Measurements from ENCODE around the gene CD101.

Gene CD101

DNA sequence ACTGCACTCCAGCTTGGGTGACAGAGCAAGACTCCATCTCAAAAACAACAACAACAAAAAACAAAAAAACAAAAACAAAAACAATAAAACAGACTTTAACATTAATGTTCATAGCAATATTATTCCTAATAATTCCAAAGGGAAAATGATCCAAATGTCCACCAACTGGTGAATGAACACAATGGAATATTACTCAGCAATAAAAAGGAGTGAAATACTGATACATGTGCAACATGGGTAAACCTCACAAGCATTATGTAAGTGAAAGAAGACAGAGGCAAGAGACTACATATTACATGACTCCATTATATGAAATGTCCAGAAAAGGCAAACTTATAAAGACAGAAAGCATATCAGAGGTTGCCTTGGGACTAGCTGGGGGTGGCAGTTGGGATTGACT, 52.5 kb downstream of the CD101 start:
- no peak overlapping the region for H3K4me3 ChIP-seq (ENCODE audit: low read length)
- no peaks in the 10 kb centered on the region for H3K27me3 ChIP-seq (ENCODE audit: insufficient read depth, low read length)
- peaks cover 7% of the 10 kb centered on the region; the same call in 1 of the 2 replicates for H3K4me1 ChIP-seq (ENCODE audit: insufficient read depth, low read length)
- no peak overlapping the region for H3K9ac ChIP-seq (ENCODE audit: low read depth, low read length)
- H3K36me3 ChIP-seq (ENCODE audit: insufficient read depth, low read length), result no peaks in the 10 kb centered on the region
- no peaks in the 10 kb centered on the region for H3K9me3 ChIP-seq (ENCODE audit: insufficient read depth, low read depth, low read length)
- H3K27ac ChIP-seq (ENCODE audit: low read depth, low read length), result no peak overlapping the region

DNA sequence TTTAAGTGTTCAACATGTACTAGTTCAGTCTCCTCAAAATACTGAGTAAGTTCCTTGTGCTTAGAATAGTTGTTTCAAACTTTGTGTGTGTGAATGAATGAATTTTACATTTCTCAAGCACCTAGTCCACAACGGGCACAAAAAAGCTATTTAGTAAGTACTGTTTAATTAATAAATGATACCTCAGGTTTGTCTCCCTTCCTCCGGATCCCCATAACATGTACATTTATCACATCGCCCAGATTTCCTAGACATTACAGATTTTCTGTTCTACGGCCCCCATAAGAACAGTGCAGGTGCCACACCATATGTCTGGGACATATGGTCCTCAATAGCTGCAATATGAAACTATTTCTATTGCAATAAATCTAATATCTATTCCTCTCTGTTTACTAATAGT, 57.2 kb downstream of the CD101 start:
- H3K9me3 ChIP-seq (ENCODE audit: insufficient read depth, low read depth, low read length), result no peaks in the 10 kb centered on the region
- peaks cover 26% of the 10 kb centered on the region for H3K36me3 ChIP-seq (ENCODE audit: insufficient read depth, low read length)
- H3K4me1 ChIP-seq (ENCODE audit: insufficient read depth, low read length), result peaks cover 9% of the 10 kb centered on the region; the same call in 1 of the 2 replicates
- H3K27ac ChIP-seq (ENCODE audit: low read depth, low read length), result peak overlapping the region; percentile 96
- H3K27me3 ChIP-seq (ENCODE audit: insufficient read depth, low read length), result no peaks in the 10 kb centered on the region
- 82% methylated on average over 3 of the region's 4 CpGs for WGBS
- peak overlapping the region; percentile 93 for H3K4me3 ChIP-seq (ENCODE audit: low read length)
- H3K9ac ChIP-seq (ENCODE audit: low read depth, low read length), result peak overlapping the region; percentile 96

DNA sequence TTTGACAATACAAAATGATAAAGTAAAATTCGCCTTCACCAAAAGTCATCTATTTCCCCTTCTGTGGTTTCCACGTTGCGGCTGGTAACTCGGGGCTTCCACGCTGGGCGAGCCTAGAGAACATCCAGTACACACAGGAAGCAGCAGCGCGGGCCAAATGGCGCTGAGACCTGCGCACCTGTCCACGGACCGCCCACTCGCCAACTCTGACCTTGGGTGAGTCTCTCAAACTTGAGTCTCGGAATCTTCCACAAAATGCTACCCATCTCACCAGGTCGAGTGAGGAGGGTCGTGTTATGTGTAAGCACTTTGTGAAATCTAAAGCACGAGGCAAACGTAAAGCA, 57.7 kb downstream of the CD101 start:
- H3K9ac ChIP-seq (ENCODE audit: low read depth, low read length), result peak overlapping the region; percentile 96
- no peaks in the 10 kb centered on the region for H3K9me3 ChIP-seq (ENCODE audit: insufficient read depth, low read depth, low read length)
- under 1% methylated on average over 18 of the region's 18 CpGs for WGBS
- H3K27ac ChIP-seq (ENCODE audit: low read depth, low read length), result peak overlapping the region; percentile 96
- H3K4me3 ChIP-seq (ENCODE audit: low read length), result peak overlapping the region; percentile 93
- peaks cover 31% of the 10 kb centered on the region for H3K36me3 ChIP-seq (ENCODE audit: insufficient read depth, low read length)
- H3K27me3 ChIP-seq (ENCODE audit: insufficient read depth, low read length), result no peaks in the 10 kb centered on the region
- peaks cover 9% of the 10 kb centered on the region; the same call in 1 of the 2 replicates for H3K4me1 ChIP-seq (ENCODE audit: insufficient read depth, low read length)

DNA sequence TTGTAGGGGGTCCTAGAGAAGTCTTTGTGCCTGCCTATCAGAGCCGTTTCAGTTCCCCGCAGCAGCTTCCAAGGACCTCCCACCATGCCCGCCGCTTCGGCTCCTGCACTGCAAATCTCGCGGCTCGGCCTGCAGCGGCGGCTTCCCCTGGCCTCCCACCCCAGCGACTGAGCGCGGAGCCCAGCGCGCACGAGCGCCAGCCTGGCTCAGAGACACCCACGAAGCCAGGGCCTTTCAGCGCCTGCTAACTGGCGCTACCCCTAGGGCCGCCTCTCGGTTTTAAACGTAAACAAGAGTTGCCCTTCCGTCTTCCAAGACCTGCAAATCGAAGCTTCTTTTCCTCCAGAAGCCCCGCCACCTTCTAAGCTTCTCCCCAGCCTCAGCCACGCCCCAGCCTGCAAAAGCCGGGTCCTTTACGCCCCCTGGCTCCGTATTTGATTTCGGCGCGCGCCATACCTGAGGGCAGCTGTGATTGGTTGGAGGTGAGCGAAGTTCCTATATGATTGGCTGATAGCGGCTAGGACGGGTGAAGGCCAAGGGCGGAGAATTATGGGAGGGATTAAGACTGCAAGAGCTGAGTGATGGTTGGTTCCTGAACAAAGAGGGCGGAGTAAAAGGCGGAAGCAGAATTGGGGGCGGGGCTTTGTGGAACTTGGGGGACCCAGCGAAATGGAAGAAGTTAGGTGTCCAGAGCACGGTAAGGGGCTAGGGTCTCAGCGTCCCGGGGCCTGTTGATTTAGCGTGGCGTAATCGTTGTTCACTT, 58.3 kb downstream of the CD101 start, which contains the start of gene TTF2:
TSS of gene TTF2 (plus strand) at position 649 of the 763 bp plus-strand sequence. CDS start at position 670, 21 bp downstream.
- H3K27ac ChIP-seq (ENCODE audit: low read depth, low read length), result peak within 1 kb of the TSS; percentile 96
- H3K36me3 ChIP-seq (ENCODE audit: insufficient read depth, low read length), result peaks cover 36% of the 10 kb centered on the region
- H3K4me1 ChIP-seq (ENCODE audit: insufficient read depth, low read length), result peaks cover 9% of the 10 kb centered on the region; the same call in 1 of the 2 replicates
- H3K9ac ChIP-seq (ENCODE audit: low read depth, low read length), result peak within 1 kb of the TSS; percentile 96
- WGBS, result under 1% methylated on average over 48 of the region's 48 CpGs
- peak within 1 kb of the TSS; percentile 93 for H3K4me3 ChIP-seq (ENCODE audit: low read length)
- H3K27me3 ChIP-seq (ENCODE audit: insufficient read depth, low read length), result no peaks in the 10 kb centered on the region
- H3K9me3 ChIP-seq (ENCODE audit: insufficient read depth, low read depth, low read length), result no peaks in the 10 kb centered on the region

DNA sequence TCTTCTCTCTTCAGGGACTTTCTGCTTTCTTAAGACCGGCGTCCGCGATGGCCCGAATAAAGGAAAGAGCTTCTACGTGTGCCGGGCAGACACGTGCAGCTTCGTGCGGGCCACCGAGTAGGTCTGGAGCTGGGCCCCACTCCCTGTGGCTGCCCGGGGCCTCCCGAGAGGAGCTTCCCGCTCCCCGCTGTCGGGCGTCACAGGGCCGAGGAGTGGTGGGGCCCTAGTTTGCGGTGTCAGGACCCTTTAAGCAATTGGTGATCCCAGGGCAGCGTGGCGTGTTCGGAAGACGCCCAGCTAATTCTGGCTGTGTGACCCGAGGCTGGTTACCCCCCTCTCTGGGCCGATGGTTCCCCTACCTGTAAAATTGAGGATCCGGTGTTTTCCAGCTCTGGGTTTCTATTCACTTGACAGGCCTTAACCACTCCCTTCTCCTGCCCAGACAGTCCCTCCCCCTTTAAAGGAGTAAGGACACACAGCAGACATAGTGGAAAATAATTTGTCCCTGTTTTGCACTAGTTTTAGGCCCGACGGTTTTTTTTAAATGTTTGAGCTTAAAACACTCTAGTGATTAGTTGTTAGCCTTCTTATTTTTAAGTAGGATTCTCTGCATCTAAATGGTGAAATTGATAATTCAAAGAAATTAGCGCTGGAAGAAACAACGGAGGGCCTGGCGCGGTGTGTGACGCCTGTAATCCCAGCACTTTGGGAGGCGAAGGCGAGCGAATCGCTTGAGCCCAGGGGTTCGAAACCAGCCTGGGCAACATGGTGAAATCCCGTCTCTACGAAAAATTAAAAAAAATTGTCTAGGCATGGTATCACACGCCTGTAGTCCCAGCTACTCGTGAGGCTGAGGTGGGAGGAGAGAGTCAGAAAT, 59.1 kb downstream of the CD101 start:
- peak overlapping the region; percentile 87 for H3K9ac ChIP-seq (ENCODE audit: low read depth, low read length)
- H3K36me3 ChIP-seq (ENCODE audit: insufficient read depth, low read length), result peaks cover 44% of the 10 kb centered on the region
- H3K27ac ChIP-seq (ENCODE audit: low read depth, low read length), result peak overlapping the region; percentile 66
- peak overlapping the region; percentile 93 for H3K4me3 ChIP-seq (ENCODE audit: low read length)
- no peaks in the 10 kb centered on the region for H3K27me3 ChIP-seq (ENCODE audit: insufficient read depth, low read length)
- WGBS, result 16% methylated on average over 42 of the region's 42 CpGs
- H3K4me1 ChIP-seq (ENCODE audit: insufficient read depth, low read length), result peaks cover 9% of the 10 kb centered on the region; the same call in 1 of the 2 replicates
- H3K9me3 ChIP-seq (ENCODE audit: insufficient read depth, low read depth, low read length), result no peaks in the 10 kb centered on the region

DNA sequence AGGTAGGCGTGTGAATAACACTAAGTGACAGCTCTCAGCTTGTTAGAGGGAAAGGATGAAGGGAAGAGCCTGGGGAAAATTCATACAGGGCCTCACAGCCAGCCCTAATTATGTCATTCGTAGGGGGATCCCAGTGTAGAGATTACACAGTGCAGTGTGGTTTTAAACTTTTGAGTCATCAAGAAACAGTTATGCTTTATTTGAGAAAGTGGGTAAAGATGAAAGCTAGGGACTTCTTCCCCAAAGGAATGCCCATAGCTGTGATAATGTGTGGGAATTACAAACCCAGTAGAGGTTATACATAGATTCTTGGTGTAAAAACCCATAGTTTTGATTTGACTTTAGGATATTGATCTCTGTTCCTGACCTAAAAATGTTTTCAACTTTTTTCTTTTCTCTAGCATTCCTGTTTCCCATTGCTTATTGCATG, 60.4 kb downstream of the CD101 start:
- WGBS, result 94% methylated on average over 2 of the region's 2 CpGs
- H3K4me1 ChIP-seq (ENCODE audit: insufficient read depth, low read length), result peaks cover 9% of the 10 kb centered on the region; the same call in 1 of the 2 replicates
- no peak overlapping the region for H3K4me3 ChIP-seq (ENCODE audit: low read length)
- no peak overlapping the region for H3K9ac ChIP-seq (ENCODE audit: low read depth, low read length)
- H3K27me3 ChIP-seq (ENCODE audit: insufficient read depth, low read length), result no peaks in the 10 kb centered on the region
- H3K36me3 ChIP-seq (ENCODE audit: insufficient read depth, low read length), result peaks cover 54% of the 10 kb centered on the region
- no peaks in the 10 kb centered on the region for H3K9me3 ChIP-seq (ENCODE audit: insufficient read depth, low read depth, low read length)
- no peak overlapping the region for H3K27ac ChIP-seq (ENCODE audit: low read depth, low read length)

DNA sequence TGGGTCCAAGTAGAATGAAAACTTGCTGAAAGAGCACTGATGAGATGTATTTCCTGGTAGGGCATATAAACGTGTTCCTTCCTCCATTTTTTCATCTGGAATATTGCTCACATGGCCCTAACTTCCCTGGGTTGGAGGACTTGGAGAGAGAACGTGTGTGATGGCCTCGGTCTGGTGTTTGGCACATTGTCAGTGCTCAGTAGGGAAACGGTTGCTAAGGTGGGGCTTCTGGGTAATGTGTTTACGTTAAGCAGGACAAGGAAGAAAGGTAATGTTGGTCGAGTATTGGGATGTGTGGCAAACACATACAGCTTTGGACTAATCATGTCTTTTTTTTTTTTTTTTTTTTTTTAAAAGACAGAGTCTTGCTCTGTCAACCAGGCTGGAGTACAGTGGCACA, 64.8 kb downstream of the CD101 start:
- Histone ChIP-seq H3K4me3 (ENCODE audit: low read length) (no peak overlapping the region), H3K36me3 (ENCODE audit: insufficient read depth, low read length) (peaks cover 88% of the 10 kb centered on the region), H3K9me3 (ENCODE audit: insufficient read depth, low read depth, low read length) (no peaks in the 10 kb centered on the region), H3K9ac (ENCODE audit: low read depth, low read length) (no peak overlapping the region), H3K4me1 (ENCODE audit: insufficient read depth, low read length) (no peaks in the 10 kb centered on the region), H3K27me3 (ENCODE audit: insufficient read depth, low read length) (no peaks in the 10 kb centered on the region), H3K27ac (ENCODE audit: low read depth, low read length) (no peak overlapping the region)
- WGBS, result 95% methylated on average over 6 of the region's 6 CpGs

DNA sequence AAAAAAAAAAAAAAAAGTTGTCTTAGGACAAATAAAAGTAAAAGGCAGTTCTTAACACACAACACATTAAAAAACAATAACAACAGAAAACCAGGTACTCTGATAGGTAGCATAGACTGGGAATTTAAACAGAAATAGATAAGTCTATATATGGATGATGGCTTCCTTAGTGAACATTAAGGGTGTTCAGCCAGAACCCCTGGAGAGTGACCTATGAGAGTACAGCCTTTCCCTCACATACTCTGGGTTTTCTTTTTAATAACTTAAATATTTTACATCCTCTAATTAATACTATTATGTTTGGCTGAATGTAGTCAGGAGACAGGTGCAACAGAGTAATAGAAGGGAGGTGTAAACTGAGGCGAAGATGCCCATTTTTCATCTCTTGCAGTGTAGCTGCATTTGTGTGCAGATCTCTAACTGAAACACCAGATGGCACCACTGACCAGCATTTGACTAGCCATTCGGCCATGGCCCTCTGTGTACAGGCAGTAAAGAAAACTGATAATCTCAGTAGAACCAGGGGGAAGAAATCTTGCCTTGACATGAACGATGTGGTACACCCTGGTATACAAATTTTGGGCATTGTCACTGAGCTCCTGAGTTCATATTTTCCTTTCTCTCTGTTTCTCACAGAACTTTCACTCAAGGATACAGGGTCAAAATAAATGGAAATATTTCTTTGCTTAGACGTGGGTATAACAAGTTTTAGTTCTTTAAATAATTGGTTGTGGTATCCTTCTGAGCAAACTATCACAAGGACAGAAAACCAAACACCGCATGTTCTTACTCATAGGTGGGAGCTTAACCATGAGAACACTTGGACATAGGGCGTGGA, 66.2 kb downstream of the CD101 start:
- 89% methylated on average over 6 of the region's 6 CpGs for WGBS
- H3K4me1 ChIP-seq (ENCODE audit: insufficient read depth, low read length), result no peaks in the 10 kb centered on the region
- H3K9ac ChIP-seq (ENCODE audit: low read depth, low read length), result no peak overlapping the region
- no peaks in the 10 kb centered on the region for H3K27me3 ChIP-seq (ENCODE audit: insufficient read depth, low read length)
- H3K36me3 ChIP-seq (ENCODE audit: insufficient read depth, low read length), result peaks cover 81% of the 10 kb centered on the region
- H3K27ac ChIP-seq (ENCODE audit: low read depth, low read length), result no peak overlapping the region
- no peak overlapping the region for H3K4me3 ChIP-seq (ENCODE audit: low read length)
- H3K9me3 ChIP-seq (ENCODE audit: insufficient read depth, low read depth, low read length), result no peaks in the 10 kb centered on the region

DNA sequence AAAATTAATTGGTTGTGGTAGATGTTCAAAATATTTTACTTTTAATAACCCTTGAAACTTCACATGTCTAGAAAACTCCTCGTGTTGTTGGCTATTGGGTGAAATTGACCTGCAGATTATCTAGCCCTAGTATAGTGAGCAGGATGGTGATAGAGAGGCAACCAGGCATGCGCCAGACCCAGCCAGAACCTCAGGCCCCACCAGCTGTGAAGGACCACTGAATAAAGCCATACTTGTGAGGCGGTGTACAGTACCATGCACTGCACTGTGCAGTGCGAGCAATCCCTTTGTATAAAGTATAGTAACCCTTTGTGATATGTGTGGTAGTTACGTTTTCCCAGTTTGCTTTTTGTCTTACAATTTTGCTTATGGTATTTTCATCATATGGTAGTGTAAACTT, 67.0 kb downstream of the CD101 start:
- H3K9ac ChIP-seq (ENCODE audit: low read depth, low read length), result no peak overlapping the region
- 96% methylated on average over 5 of the region's 5 CpGs for WGBS

DNA sequence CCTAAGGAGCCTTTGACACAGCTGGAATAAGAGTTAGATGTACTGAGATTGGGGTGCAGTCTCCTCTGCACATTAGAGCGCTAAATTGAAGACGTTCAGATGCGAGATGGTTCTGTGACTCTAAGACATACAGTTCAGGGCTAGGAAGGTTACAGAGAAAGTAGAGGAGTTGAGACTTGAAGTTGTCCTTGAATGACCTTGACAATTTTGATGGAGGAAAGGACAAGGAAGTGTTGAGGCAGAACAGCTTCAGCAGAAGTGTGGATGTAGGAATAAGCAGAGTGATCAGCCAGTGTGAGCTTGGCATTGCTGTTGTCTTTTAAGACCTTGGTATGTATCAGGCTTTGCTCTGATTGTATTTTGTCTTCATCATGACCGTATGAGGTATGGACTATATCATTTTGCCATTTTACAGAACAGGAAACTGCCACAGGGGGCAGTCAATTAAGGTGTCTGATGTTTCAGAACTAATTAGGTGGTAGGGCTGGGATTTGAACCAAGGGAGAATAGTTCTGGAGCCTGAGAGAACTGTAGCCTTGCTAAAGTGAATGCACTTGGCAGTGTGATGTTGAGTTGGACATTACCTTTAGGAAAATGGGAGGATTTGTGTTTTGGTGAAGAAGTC, 67.8 kb downstream of the CD101 start:
- Histone ChIP-seq H3K4me1 (ENCODE audit: insufficient read depth, low read length) (no peaks in the 10 kb centered on the region), H3K9me3 (ENCODE audit: insufficient read depth, low read depth, low read length) (no peaks in the 10 kb centered on the region), H3K36me3 (ENCODE audit: insufficient read depth, low read length) (peaks cover 80% of the 10 kb centered on the region), H3K27me3 (ENCODE audit: insufficient read depth, low read length) (no peaks in the 10 kb centered on the region), H3K27ac (ENCODE audit: low read depth, low read length) (no peak overlapping the region), H3K9ac (ENCODE audit: low read depth, low read length) (no peak overlapping the region), H3K4me3 (ENCODE audit: low read length) (no peak overlapping the region)
- WGBS, result 95% methylated on average over 4 of the region's 4 CpGs

More for the DNA sequence above, 67.0 kb downstream of the CD101 start:
- peaks cover 80% of the 10 kb centered on the region for H3K36me3 ChIP-seq (ENCODE audit: insufficient read depth, low read length)
- H3K4me3 ChIP-seq (ENCODE audit: low read length), result no peak overlapping the region
- no peaks in the 10 kb centered on the region for H3K9me3 ChIP-seq (ENCODE audit: insufficient read depth, low read depth, low read length)
- no peaks in the 10 kb centered on the region for H3K27me3 ChIP-seq (ENCODE audit: insufficient read depth, low read length)
- no peaks in the 10 kb centered on the region for H3K4me1 ChIP-seq (ENCODE audit: insufficient read depth, low read length)
- H3K27ac ChIP-seq (ENCODE audit: low read depth, low read length), result no peak overlapping the region

Measured in HUES64 (cell line).